HG03196 (cell line): ENCODE data around the gene BCKDHB.

Experiments
- ATAC-seq: cut with Tn5 transposase; IDR thresholded peaks from one replicate; pipeline ENCODE4 v1.9.1; 2021; ENCODE audit not compliant: unreplicated experiment

The BCKDHB gene

GRCh38 chr6:80148220-80148619, 41.7 kb downstream of the BCKDHB start:
- no peak for ATAC-seq

- ATAC-seq, result no peak
These were observed 45.2 kb downstream of the BCKDHB start for GRCh38 chr6:80151635-80152034.

- no peak for ATAC-seq
These were observed 47.7 kb downstream of the BCKDHB start for GRCh38 chr6:80154160-80154559.

GRCh38 chr6:80156221-80156620, 49.8 kb downstream of the BCKDHB start:
- no peak for ATAC-seq

- ATAC-seq, result no peak
These were observed 52.1 kb downstream of the BCKDHB start for GRCh38 chr6:80158478-80158989.

GRCh38 chr6:80161434-80161833, 55.0 kb downstream of the BCKDHB start:
- no peak for ATAC-seq

- ATAC-seq, result peak; percentile 72
These were observed 57.3 kb downstream of the BCKDHB start for GRCh38 chr6:80163754-80164187.

GRCh38 chr6:80165143-80165542, 58.7 kb downstream of the BCKDHB start:
- peak; percentile 96 for ATAC-seq

- ATAC-seq, result no peak
These were observed 59.3 kb downstream of the BCKDHB start for GRCh38 chr6:80165819-80166218.

GRCh38 chr6:80170433-80170832, 64.0 kb downstream of the BCKDHB start:
- no peak for ATAC-seq

GRCh38 chr6:80173411-80173810, 66.9 kb downstream of the BCKDHB start:
- no peak for ATAC-seq

- peak; percentile 67 for ATAC-seq
These were observed 68.6 kb downstream of the BCKDHB start for GRCh38 chr6:80174900-80175572.

- ATAC-seq, result no peak
These were observed 73.2 kb downstream of the BCKDHB start for GRCh38 chr6:80179695-80180094.

- ATAC-seq, result no peak
These were observed 75.0 kb downstream of the BCKDHB start for GRCh38 chr6:80181352-80182081.

GRCh38 chr6:80182308-80182707, 75.8 kb downstream of the BCKDHB start:
- no peak for ATAC-seq

GRCh38 chr6:80183019-80183795, 76.7 kb downstream of the BCKDHB start:
- ATAC-seq, result no peak

GRCh38 chr6:80185492-80185891, 79.0 kb downstream of the BCKDHB start:
- no peak for ATAC-seq

- ATAC-seq, result no peak
These were observed 79.6 kb downstream of the BCKDHB start for GRCh38 chr6:80186082-80186481.

GRCh38 chr6:80196906-80197305, 90.4 kb downstream of the BCKDHB start:
- ATAC-seq, result no peak

GRCh38 chr6:80197474-80197873, 91.0 kb downstream of the BCKDHB start:
- ATAC-seq, result no peak

GRCh38 chr6:80197986-80198385, 91.5 kb downstream of the BCKDHB start:
- ATAC-seq, result no peak

GRCh38 chr6:80203283-80203682, 96.8 kb downstream of the BCKDHB start:
- no peak for ATAC-seq
